Endothelial cell of umbilical vein (primary cell): ENCODE results near the gene PANK3. TPM values are rescaled to one million over a fixed set of nuclear protein-coding genes. Genes with fewer than 3 reads are reported as not detected.
"Not testable (repeated sequence)": the region's sequence is repeated elsewhere in the genome, so short reads cannot be mapped to it uniquely, and the experiment has no call there.

Source experiments
- BruUV-seq: library from RNA; stranded (reverse); fragments of 400-500 nt; replicated peaks from 2 replicates; lab custom pipeline; 2021; lab: Mats Ljungman, UMichigan
- CTCF ChIA-PET: fragments of 300-600, 350-600 bp; sonication (Branson Sonifier 250); formaldehyde crosslinking; loops from one replicate; lab custom pipeline; 2021; ENCODE audit warnings: antibody characterized with exemption, inconsistent platforms; lab: Charles Lee
- POLR2A ChIA-PET: fragments of 300-600, 350-600 bp; sonication (Branson Sonifier 250); formaldehyde crosslinking; loops from one replicate; lab custom pipeline; 2021; ENCODE audit warnings: antibody characterized with exemption, inconsistent platforms; lab: Charles Lee
- DNase-seq: peaks from one replicate; pipeline ENCODE4 v3.0.0-alpha.2; 2011; ENCODE audit warnings: low read depth, low spot score
- FAIRE-seq: peaks from 2 replicates; lab custom pipeline; 2011; peaks lifted over from hg19 to GRCh38; lab: Jason Lieb, UNC
- H2AFZ ChIP-seq: 2 replicates; pipeline ENCODE4 v1.6.0; 2012; ENCODE audit warnings: low read depth, low read length, control low read depth, inconsistent platforms
- H3K27ac ChIP-seq: 2 replicates; pipeline ENCODE4 v1.5.1; 2011; ENCODE audit warnings: low read depth, mild to moderate bottlenecking, control low read depth, low read length, moderate library complexity; ENCODE audit not compliant: insufficient read depth
- H3K27me3 ChIP-seq, 2 experiments: 2 replicates each; pipeline versions ENCODE4 v1.6.0 to v1.6.1; 2011; ENCODE audit warnings: low read length in 2 of 2, mixed read lengths in 1 of 2; ENCODE audit not compliant: control insufficient read depth in 2 of 2, insufficient read depth in 2 of 2
- H3K36me3 ChIP-seq, 2 experiments: 2 replicates in 1 of 2; 3 replicates in 1 of 2; pipeline ENCODE4 v1.5.1; 2011; ENCODE audit warnings: low read length in 2 of 2, mild to moderate bottlenecking in 1 of 2, moderate library complexity in 1 of 2; ENCODE audit not compliant: control insufficient read depth in 2 of 2, insufficient read depth in 2 of 2; ENCODE audit errors: extremely low read depth in 1 of 2
- H3K4me1 ChIP-seq: 3 replicates; pipeline ENCODE4 v1.5.1; 2011; ENCODE audit warnings: mild to moderate bottlenecking, low read length; ENCODE audit not compliant: control insufficient read depth, insufficient read depth; ENCODE audit errors: extremely low read depth
- H3K4me2 ChIP-seq: 2 replicates; pipeline ENCODE4 v1.6.1; 2011; ENCODE audit warnings: low read length, control low read depth, mixed read lengths; ENCODE audit not compliant: insufficient read depth
- H3K4me3 ChIP-seq, 3 experiments: fragments of 200-600 bp in 1 of 3; sonication (generic), shearing (Covaris generic) in 1 of 3; replicated peaks in 1 of 3; 2 replicates each; pipeline ENCODE4 v1.5.1; 2011 to 2016; ENCODE audit warnings: control low read depth in 3 of 3, low read length in 3 of 3, mild to moderate bottlenecking in 2 of 3, inconsistent platforms in 1 of 3, low read depth in 1 of 3, moderate library complexity in 1 of 3; ENCODE audit not compliant: insufficient read depth in 1 of 3
- H3K79me2 ChIP-seq: 2 replicates; pipeline ENCODE4 v1.6.0; 2012; ENCODE audit warnings: low read length, inconsistent platforms; ENCODE audit not compliant: control insufficient read depth, insufficient read depth
- H3K9ac ChIP-seq: replicated peaks from 2 replicates; pipeline ENCODE3; 2011; ENCODE audit warnings: low read length, control low read depth; ENCODE audit not compliant: insufficient read depth; ENCODE audit errors: extremely low read depth
- H3K9me1 ChIP-seq: replicated peaks from 3 replicates; pipeline ENCODE4 v1.6.0; 2011; ENCODE audit warnings: mild to moderate bottlenecking, low read length; ENCODE audit not compliant: control insufficient read depth, insufficient read depth; ENCODE audit errors: extremely low read depth
- H3K9me3 ChIP-seq: replicated peaks from 2 replicates; pipeline ENCODE4 v1.5.1; 2012; ENCODE audit warnings: low read length, inconsistent platforms; ENCODE audit not compliant: control insufficient read depth, insufficient read depth
- H4K20me1 ChIP-seq: replicated peaks from 2 replicates; pipeline ENCODE3; 2011; ENCODE audit warnings: mild to moderate bottlenecking, low read length; ENCODE audit not compliant: control insufficient read depth, insufficient read depth; ENCODE audit errors: extremely low read depth
- FOS ChIP-seq: IDR thresholded peaks from 2 replicates; pipeline ENCODE4 v1.6.1; 2011; ENCODE audit warnings: mild to moderate bottlenecking, low read length, moderate library complexity, borderline replicate concordance; ENCODE audit not compliant: insufficient read depth
- JUN ChIP-seq: IDR thresholded peaks from 2 replicates; pipeline ENCODE4 v1.6.1; 2011; ENCODE audit warnings: borderline replicate concordance, low read depth; ENCODE audit not compliant: insufficient read length, insufficient read depth
- dilution Hi-C: fragments of 300-500 bp; cut with MboI; formaldehyde crosslinking; loops from one replicate; pipeline ENCODE4 v1.15.0; 2019; ENCODE audit warnings: low sequenced_read_pairs; ENCODE audit not compliant: extremely low pct_ligation_motif_present
- intact Hi-C: fragments of 100-400 bp; cut with micrococcal nuclease; formaldehyde crosslinking; loops from one replicate; pipeline ENCODE4 v1.10.0; 2022
- polyA plus RNA-seq, 4 experiments: library from polyadenylated mRNA; depleted of rRNA in 3 of 4; stranded (reverse) in 3 of 4; unstranded in 1 of 4; fragments of >200 nt; gene quantifications; 2 replicates each; pipeline versions ENCODE4 v1.2.1 to v1.2.3, GENCODE V29; 2011 to 2012; ENCODE audit warnings: missing spikeins in 1 of 4
- total RNA-seq: library from RNA; stranded (reverse); gene quantifications from 2 replicates; pipeline ENCODE4 v1.2.3, GENCODE V29; 2021
- TF ChIP-seq, protein P1 (sequence below), 2 donors: IDR thresholded peaks; 1 replicate in 1 of 2; 2 replicates in 1 of 2; pipeline ENCODE4 v1.5.1; 2011; ENCODE audit warnings: low read length in 2 of 2, mild to moderate bottlenecking in 2 of 2, moderate library complexity in 2 of 2, control low read depth in 1 of 2, inconsistent platforms in 1 of 2, low read depth in 1 of 2; ENCODE audit not compliant: insufficient read depth in 1 of 2; ENCODE audit errors: extremely low read depth in 1 of 2

Gene PANK3
- total and polyA plus RNA-seq, 2 donors (not counting 3 experiments of a cell fraction or from before 2014, with no cell fraction given): 8.1 to 78.8 TPM

GRCh38 chr5:168575391-168576372, 3.5 kb downstream of the PANK3 start:
- H3K36me3 ChIP-seq: no peaks in the 10 kb centered on the region
- H3K27me3 ChIP-seq: no peaks in the 10 kb centered on the region
- H2AFZ ChIP-seq: no peak overlapping the region
- H3K9me3 ChIP-seq: no peaks in the 10 kb centered on the region
- H3K9me1 ChIP-seq: no peaks in the 10 kb centered on the region
- H3K9ac ChIP-seq: no peak overlapping the region
- peaks cover 24% of the 10 kb centered on the region for H3K4me1 ChIP-seq
- DNase-seq (no peak), FAIRE-seq (no peak)
- no peak overlapping the region for H3K4me3 ChIP-seq
- H4K20me1 ChIP-seq: peaks cover 8% of the 10 kb centered on the region
- BruUV-seq: no TSS peak
- H3K79me2 ChIP-seq: peaks cover 79% of the 10 kb centered on the region
- TF ChIP-seq, protein P1, sequence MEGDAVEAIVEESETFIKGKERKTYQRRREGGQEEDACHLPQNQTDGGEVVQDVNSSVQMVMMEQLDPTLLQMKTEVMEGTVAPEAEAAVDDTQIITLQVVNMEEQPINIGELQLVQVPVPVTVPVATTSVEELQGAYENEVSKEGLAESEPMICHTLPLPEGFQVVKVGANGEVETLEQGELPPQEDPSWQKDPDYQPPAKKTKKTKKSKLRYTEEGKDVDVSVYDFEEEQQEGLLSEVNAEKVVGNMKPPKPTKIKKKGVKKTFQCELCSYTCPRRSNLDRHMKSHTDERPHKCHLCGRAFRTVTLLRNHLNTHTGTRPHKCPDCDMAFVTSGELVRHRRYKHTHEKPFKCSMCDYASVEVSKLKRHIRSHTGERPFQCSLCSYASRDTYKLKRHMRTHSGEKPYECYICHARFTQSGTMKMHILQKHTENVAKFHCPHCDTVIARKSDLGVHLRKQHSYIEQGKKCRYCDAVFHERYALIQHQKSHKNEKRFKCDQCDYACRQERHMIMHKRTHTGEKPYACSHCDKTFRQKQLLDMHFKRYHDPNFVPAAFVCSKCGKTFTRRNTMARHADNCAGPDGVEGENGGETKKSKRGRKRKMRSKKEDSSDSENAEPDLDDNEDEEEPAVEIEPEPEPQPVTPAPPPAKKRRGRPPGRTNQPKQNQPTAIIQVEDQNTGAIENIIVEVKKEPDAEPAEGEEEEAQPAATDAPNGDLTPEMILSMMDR (IDR thresholded peaks at IDR 0.05; ENCODE audit: extremely low read depth in 1 of 2, insufficient read depth in 1 of 2, low read depth in 1 of 2, low read length in 2 of 2): no peak
- TF ChIP-seq FOS (peak; percentile 41), JUN (peak; percentile 26)
- ChIA-PET CTCF (interaction anchor here (0.7 kb wide), 1 partner anchor 19 kb away, joined by 3 read pairs; no protein-coding TSS in a partner anchor), POLR2A (no interaction called here)
- dilution Hi-C loops: no loop called here
- intact Hi-C loops: loop anchor here (5.0 kb wide), 1 partner anchor 1397 kb away; no protein-coding TSS in a partner anchor
- no peak overlapping the region for H3K27ac ChIP-seq
- peak overlapping the region; percentile 52 for H3K4me2 ChIP-seq

GRCh38 chr5:168574156-168574555, 5.0 kb downstream of the PANK3 start:
- H3K9me1 ChIP-seq, BruUV-seq, H3K9ac ChIP-seq, FAIRE-seq, H3K36me3 ChIP-seq, dilution Hi-C loops, POLR2A ChIA-PET, CTCF ChIA-PET, H2AFZ ChIP-seq, H3K4me3 ChIP-seq, H3K27ac ChIP-seq, H3K27me3 ChIP-seq, intact Hi-C loops, H3K4me2 ChIP-seq, DNase-seq, H3K9me3 ChIP-seq: not testable (repeated sequence)
- H3K4me1 ChIP-seq: peaks cover 20% of the 10 kb centered on the region
- peaks cover 13% of the 10 kb centered on the region for H4K20me1 ChIP-seq
- H3K79me2 ChIP-seq: peaks cover 92% of the 10 kb centered on the region

DNA sequence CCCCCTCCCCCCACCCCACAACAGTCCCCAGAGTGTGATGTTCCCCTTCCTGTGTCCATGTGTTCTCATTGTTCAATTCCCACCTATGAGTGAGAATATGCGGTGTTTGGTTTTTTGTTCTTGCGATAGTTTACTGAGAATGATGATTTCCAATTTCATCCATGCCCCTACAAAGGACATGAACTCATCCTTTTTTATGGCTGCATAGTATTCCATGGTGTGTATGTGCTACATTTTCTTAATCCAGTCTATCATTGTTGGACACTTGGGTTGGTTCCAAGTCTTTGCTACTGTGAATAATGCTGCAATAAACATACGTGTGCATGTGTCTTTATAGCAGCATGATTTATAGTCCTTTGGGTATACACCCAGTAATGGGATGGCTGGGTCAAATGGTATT, 5.5 kb downstream of the PANK3 start:
- H2AFZ ChIP-seq, CTCF ChIA-PET, H3K27me3 ChIP-seq, intact Hi-C loops, H3K36me3 ChIP-seq, BruUV-seq, H3K9me3 ChIP-seq, H3K4me2 ChIP-seq, H3K27ac ChIP-seq, H3K9ac ChIP-seq, DNase-seq, POLR2A ChIA-PET, FAIRE-seq, H3K4me3 ChIP-seq, H3K9me1 ChIP-seq, dilution Hi-C loops: not testable (repeated sequence)
- Histone ChIP-seq H3K79me2 (peaks cover 91% of the 10 kb centered on the region), H4K20me1 (peaks cover 13% of the 10 kb centered on the region), H3K4me1 (peaks cover 20% of the 10 kb centered on the region)
